ENCODE data around the gene PCDH12.

The PCDH12 gene

DNA sequence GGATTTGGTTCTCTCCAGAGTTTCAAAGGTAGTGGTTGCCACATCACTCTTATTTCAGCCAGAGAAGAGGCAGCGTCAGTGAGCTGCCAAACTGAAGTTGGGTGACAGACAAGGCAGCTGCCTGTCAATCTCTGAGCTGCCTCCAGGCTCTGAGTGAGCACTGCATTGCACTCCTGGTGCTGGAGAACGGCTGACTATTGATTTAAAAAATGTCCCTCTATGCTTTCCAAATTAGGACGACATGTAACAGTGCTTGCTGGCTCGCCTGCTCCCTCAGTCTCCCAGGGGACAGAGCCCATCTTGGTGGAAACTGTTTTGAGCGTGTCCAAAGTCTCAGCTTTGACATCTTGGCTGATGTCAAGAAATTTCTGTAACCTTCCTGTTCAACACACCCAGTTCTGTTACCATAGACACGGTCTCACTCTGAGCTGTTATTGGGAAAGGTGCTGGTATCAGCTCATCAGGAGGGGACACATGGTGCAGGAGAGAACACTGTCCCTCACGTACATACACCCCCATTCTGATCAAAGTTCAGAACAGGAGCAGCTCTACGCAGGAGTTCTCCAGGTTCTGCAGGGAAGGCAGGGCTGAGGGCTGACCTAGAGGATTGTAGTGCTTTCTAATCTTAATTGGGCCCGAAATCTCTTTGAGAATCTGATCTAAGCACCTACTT lies 15.7 kb downstream of the PCDH12 start:
- peaks cover 0 to 9% (median 6%) of the 10 kb centered on the region in 5 donors for H3K27me3 ChIP-seq (ENCODE audit: control insufficient read depth in 5 of 5, insufficient read depth in 4 of 5, low read length in 5 of 5)
- no peaks in the 10 kb centered on the region for H3K9me3 ChIP-seq (ENCODE audit: control insufficient read depth in 5 of 5, low read length in 5 of 5)
- H3K4me1 ChIP-seq (ENCODE audit: control insufficient read depth in 5 of 5, insufficient read depth in 5 of 5, low read length in 5 of 5): peaks cover 15 to 49% (median 39%) of the 10 kb centered on the region in 5 donors
- H3K36me3 ChIP-seq (ENCODE audit: control insufficient read depth in 5 of 5, insufficient read depth in 5 of 5, low read length in 5 of 5): peaks cover 6 to 42% (median 31%) of the 10 kb centered on the region in 5 donors
- H3K4me3 ChIP-seq (ENCODE audit: low read depth in 1 of 5, low read length in 5 of 5): no peak overlapping the region
- H3K9ac ChIP-seq (ENCODE audit: low read length in 5 of 5): peak overlapping the region in 1 of 5 donors; percentile 13
- peak overlapping the region; percentile 57 for H3K27ac ChIP-seq (ENCODE audit: low read depth, low read length)

DNA sequence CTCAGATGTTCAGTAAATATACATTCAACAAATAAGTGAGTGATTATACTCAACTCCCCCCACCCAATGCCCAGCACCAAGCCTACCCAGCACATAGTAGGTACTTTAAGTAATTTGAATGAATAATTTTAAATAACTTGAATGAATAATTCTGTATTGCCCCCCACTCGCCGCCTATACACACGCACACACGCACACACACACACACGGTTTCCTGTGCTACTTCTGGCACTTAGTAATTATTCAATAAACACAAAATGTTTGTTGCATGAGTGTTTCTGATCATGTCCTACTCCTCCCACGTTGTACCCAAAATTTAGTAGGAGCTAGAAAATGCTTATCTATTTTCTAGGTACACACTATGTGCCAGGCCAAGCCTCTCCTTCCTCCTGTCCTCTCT lies 16.2 kb downstream of the PCDH12 start:
- H3K4me3 ChIP-seq (ENCODE audit: low read depth in 1 of 5, low read length in 5 of 5): no peak overlapping the region
- peaks cover 0 to 9% (median 4%) of the 10 kb centered on the region in 5 donors for H3K27me3 ChIP-seq (ENCODE audit: control insufficient read depth in 5 of 5, insufficient read depth in 4 of 5, low read length in 5 of 5)
- H3K4me1 ChIP-seq (ENCODE audit: control insufficient read depth in 5 of 5, insufficient read depth in 5 of 5, low read length in 5 of 5): peaks cover 12 to 45% (median 38%) of the 10 kb centered on the region in 5 donors
- H3K36me3 ChIP-seq (ENCODE audit: control insufficient read depth in 5 of 5, insufficient read depth in 5 of 5, low read length in 5 of 5): peaks cover 6 to 46% (median 36%) of the 10 kb centered on the region in 5 donors
- peak overlapping the region; percentile 57 for H3K27ac ChIP-seq (ENCODE audit: low read depth, low read length)
- no peaks in the 10 kb centered on the region for H3K9me3 ChIP-seq (ENCODE audit: control insufficient read depth in 5 of 5, low read length in 5 of 5)
- H3K9ac ChIP-seq (ENCODE audit: low read length in 5 of 5): peak overlapping the region in 1 of 5 donors; percentile 13

DNA sequence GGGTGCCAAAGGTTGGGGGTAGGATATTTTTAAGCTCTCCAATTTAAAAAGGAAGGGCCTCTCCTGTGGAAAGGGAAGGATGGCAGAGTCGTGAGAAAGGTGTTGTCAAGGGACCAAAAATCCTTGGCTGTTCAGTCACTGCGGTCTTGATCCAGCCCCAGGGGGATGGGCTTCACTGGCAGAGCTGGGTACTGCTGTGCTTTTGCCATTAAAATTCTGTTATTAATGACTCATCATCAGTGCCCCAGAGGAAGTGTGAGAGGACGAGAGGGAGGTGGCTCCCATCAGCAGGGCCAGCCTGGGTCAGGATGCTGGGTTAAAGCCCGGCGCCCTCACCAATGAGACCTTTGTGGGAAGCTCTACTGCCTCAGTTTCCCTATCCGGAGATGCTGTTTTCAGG lies 16.7 kb downstream of the PCDH12 start:
- peaks cover 12 to 42% (median 34%) of the 10 kb centered on the region in 5 donors for H3K4me1 ChIP-seq (ENCODE audit: control insufficient read depth in 5 of 5, insufficient read depth in 5 of 5, low read length in 5 of 5)
- no peak overlapping the region for H3K4me3 ChIP-seq (ENCODE audit: low read depth in 1 of 5, low read length in 5 of 5)
- peak overlapping the region; percentile 46 for H3K27ac ChIP-seq (ENCODE audit: low read depth, low read length)
- H3K27me3 ChIP-seq (ENCODE audit: control insufficient read depth in 5 of 5, insufficient read depth in 4 of 5, low read length in 5 of 5): peaks cover 0 to 7% (median 2%) of the 10 kb centered on the region in 5 donors
- no peaks in the 10 kb centered on the region for H3K9me3 ChIP-seq (ENCODE audit: control insufficient read depth in 5 of 5, low read length in 5 of 5)
- H3K36me3 ChIP-seq (ENCODE audit: control insufficient read depth in 5 of 5, insufficient read depth in 5 of 5, low read length in 5 of 5): peaks cover 6 to 50% (median 40%) of the 10 kb centered on the region in 5 donors
- H3K9ac ChIP-seq (ENCODE audit: low read length in 5 of 5): no peak overlapping the region

DNA sequence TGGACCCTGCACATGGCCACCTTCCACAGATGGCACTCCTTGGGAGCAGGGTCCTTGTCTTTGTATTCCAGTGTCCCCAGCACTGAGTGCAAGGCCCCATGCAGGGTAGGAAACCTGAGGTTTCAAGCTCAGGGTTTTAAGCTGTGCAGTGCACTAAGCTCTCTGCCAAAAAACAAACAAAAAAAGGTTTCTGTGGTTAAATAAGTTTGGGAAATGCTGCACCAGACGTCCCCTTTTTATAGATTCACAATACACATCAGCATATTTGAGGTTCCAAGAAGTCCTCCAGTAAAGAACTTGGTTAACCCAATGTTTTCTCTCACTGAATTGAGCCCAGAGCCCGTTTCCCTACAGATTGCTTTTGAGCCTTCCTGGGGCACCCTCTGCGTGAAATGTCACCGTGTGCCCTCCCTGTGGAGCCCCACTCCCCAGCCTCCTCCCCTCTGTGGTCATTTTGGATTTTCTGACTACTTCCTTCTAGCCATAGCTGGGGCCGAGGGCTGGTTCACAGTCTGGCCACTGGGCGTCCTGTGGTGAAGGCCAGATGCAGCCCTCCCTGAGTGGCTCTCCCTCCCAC lies 17.2 kb downstream of the PCDH12 start:
- no peaks in the 10 kb centered on the region for H3K9me3 ChIP-seq (ENCODE audit: control insufficient read depth in 5 of 5, low read length in 5 of 5)
- peaks cover 6 to 56% (median 45%) of the 10 kb centered on the region in 5 donors for H3K36me3 ChIP-seq (ENCODE audit: control insufficient read depth in 5 of 5, insufficient read depth in 5 of 5, low read length in 5 of 5)
- H3K4me3 ChIP-seq (ENCODE audit: low read depth in 1 of 5, low read length in 5 of 5): no peak overlapping the region
- peak overlapping the region; percentile 46 for H3K27ac ChIP-seq (ENCODE audit: low read depth, low read length)
- peaks cover 8 to 37% (median 32%) of the 10 kb centered on the region in 5 donors for H3K4me1 ChIP-seq (ENCODE audit: control insufficient read depth in 5 of 5, insufficient read depth in 5 of 5, low read length in 5 of 5)
- H3K27me3 ChIP-seq (ENCODE audit: control insufficient read depth in 5 of 5, insufficient read depth in 4 of 5, low read length in 5 of 5): peaks cover 0 to 6% (median 0%) of the 10 kb centered on the region in 5 donors
- H3K9ac ChIP-seq (ENCODE audit: low read length in 5 of 5): no peak overlapping the region

DNA sequence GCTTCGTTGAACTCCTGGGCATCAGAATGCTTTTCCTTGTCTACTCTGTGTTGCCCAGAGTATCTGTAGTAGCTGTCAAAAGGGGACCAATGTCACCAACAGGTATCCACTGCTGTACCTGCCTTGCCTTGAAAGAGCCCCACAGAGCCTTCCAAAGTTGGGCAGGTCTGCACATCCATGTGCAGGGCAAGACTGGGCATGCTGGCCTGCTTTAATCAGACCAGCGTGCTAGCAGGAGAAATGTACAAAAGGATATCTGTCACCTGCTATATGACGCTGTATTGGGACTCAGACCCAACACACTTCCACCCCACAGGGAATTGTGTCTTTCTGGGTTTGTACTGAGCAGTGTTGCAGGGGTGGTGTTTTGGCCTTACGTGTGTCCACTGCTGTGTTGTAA lies 22.5 kb downstream of the PCDH12 start:
- H3K4me3 ChIP-seq (ENCODE audit: low read depth in 1 of 5, low read length in 5 of 5): no peak overlapping the region
- H3K9me3 ChIP-seq (ENCODE audit: control insufficient read depth in 5 of 5, low read length in 5 of 5): no peaks in the 10 kb centered on the region
- H3K27ac ChIP-seq (ENCODE audit: low read depth, low read length): no peak overlapping the region
- peaks cover 21 to 90% (median 82%) of the 10 kb centered on the region in 5 donors for H3K36me3 ChIP-seq (ENCODE audit: control insufficient read depth in 5 of 5, insufficient read depth in 5 of 5, low read length in 5 of 5)
- peaks cover 0 to 5% (median 3%) of the 10 kb centered on the region in 5 donors for H3K4me1 ChIP-seq (ENCODE audit: control insufficient read depth in 5 of 5, insufficient read depth in 5 of 5, low read length in 5 of 5)
- H3K27me3 ChIP-seq (ENCODE audit: control insufficient read depth in 5 of 5, insufficient read depth in 4 of 5, low read length in 5 of 5): no peaks in the 10 kb centered on the region
- H3K9ac ChIP-seq (ENCODE audit: low read length in 5 of 5): no peak overlapping the region

DNA sequence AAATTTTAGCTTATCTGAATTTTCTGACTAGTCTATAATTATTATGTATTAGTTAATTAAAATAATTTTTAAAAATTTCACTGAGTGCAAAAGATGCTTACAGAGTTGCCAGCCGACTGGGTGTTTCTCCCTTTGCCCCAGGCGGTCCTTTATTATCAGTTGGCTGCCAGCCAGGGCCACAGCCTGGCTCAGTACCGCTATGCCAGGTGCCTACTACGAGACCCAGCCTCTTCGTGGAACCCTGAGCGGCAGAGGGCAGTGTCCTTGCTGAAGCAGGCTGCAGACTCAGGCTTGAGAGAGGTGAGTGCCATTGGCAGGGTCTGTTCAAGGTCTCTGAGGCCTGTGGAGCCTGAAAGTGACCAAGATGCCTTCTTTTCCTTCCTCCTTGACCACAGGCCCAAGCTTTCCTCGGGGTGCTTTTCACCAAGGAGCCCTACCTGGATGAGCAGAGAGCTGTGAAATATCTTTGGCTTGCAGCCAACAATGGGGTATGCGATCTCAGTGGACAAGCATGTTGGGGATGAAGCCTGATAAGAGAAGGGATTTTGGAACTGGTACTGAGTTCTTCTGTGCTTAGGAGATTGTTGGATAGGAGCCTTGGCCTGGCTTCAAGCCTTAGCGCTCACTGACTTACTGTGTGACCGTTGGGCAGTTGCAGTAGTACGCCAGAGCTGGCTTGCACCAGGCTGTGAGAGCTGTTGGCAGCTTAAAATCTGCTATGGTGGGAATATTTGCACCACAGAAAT lies 23.7 kb downstream of the PCDH12 start:
- Histone ChIP-seq H3K4me1 (ENCODE audit: control insufficient read depth in 5 of 5, insufficient read depth in 5 of 5, low read length in 5 of 5) (no peaks in the 10 kb centered on the region), H3K27ac (ENCODE audit: low read depth, low read length) (no peak overlapping the region), H3K36me3 (ENCODE audit: control insufficient read depth in 5 of 5, insufficient read depth in 5 of 5, low read length in 5 of 5) (peaks cover 21 to 91% (median 84%) of the 10 kb centered on the region in 5 donors), H3K27me3 (ENCODE audit: control insufficient read depth in 5 of 5, insufficient read depth in 4 of 5, low read length in 5 of 5) (no peaks in the 10 kb centered on the region), H3K9ac (ENCODE audit: low read length in 5 of 5) (no peak overlapping the region), H3K4me3 (ENCODE audit: low read depth in 1 of 5, low read length in 5 of 5) (no peak overlapping the region), H3K9me3 (ENCODE audit: control insufficient read depth in 5 of 5, low read length in 5 of 5) (no peaks in the 10 kb centered on the region)

DNA sequence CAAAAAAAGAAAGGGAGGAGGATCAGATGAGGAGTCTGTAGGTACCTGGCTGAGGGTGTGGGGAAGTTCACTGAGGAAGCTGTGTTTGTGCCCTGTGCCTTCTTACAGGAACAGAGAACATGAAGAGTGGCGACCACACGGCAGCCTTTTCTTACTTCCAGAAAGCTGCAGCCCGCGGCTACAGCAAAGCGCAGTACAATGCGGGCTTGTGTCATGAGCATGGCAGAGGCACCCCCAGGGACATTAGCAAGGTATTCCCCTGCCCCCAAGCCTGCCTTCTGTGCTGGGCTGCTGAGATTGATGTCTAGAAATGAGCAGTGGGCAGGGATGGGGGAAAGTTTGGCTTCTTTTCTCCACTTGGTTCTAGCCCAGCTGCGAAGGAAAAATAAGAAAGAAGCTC lies 24.9 kb downstream of the PCDH12 start:
- peaks cover 0 to 8% (median under 1%) of the 10 kb centered on the region in 5 donors for H3K4me1 ChIP-seq (ENCODE audit: control insufficient read depth in 5 of 5, insufficient read depth in 5 of 5, low read length in 5 of 5)
- peaks cover 24 to 93% (median 84%) of the 10 kb centered on the region in 5 donors for H3K36me3 ChIP-seq (ENCODE audit: control insufficient read depth in 5 of 5, insufficient read depth in 5 of 5, low read length in 5 of 5)
- H3K27me3 ChIP-seq (ENCODE audit: control insufficient read depth in 5 of 5, insufficient read depth in 4 of 5, low read length in 5 of 5): no peaks in the 10 kb centered on the region
- no peaks in the 10 kb centered on the region for H3K9me3 ChIP-seq (ENCODE audit: control insufficient read depth in 5 of 5, low read length in 5 of 5)
- no peak overlapping the region for H3K4me3 ChIP-seq (ENCODE audit: low read depth in 1 of 5, low read length in 5 of 5)
- no peak overlapping the region for H3K27ac ChIP-seq (ENCODE audit: low read depth, low read length)
- H3K9ac ChIP-seq (ENCODE audit: low read length in 5 of 5): no peak overlapping the region

DNA sequence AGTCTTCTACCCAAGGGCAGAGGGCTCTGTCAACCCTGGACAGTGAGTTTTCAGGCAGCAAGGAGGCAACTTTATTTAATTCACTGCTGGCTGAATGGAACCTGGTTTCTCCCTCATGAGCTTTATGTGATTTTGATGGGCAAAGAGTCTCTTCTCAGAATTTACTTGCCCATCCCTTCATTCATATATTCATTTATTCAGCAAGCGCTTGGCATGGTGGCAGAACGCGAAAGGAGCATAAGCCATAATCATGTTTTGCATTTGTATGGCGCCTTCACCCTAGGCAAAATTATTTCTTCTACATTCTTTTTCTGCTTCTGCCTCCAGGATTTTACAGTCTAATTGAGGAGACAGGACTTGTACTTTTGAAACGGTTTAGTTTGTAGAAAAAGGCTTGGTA lies 26.3 kb downstream of the PCDH12 start:
- H3K9ac ChIP-seq (ENCODE audit: low read length in 5 of 5): no peak overlapping the region
- no peaks in the 10 kb centered on the region for H3K27me3 ChIP-seq (ENCODE audit: control insufficient read depth in 5 of 5, insufficient read depth in 4 of 5, low read length in 5 of 5)
- H3K27ac ChIP-seq (ENCODE audit: low read depth, low read length): no peak overlapping the region
- peaks cover 25 to 96% (median 87%) of the 10 kb centered on the region in 5 donors for H3K36me3 ChIP-seq (ENCODE audit: control insufficient read depth in 5 of 5, insufficient read depth in 5 of 5, low read length in 5 of 5)
- peaks cover 0 to 15% (median 3%) of the 10 kb centered on the region in 5 donors for H3K4me1 ChIP-seq (ENCODE audit: control insufficient read depth in 5 of 5, insufficient read depth in 5 of 5, low read length in 5 of 5)
- no peak overlapping the region for H3K4me3 ChIP-seq (ENCODE audit: low read depth in 1 of 5, low read length in 5 of 5)
- H3K9me3 ChIP-seq (ENCODE audit: control insufficient read depth in 5 of 5, low read length in 5 of 5): no peaks in the 10 kb centered on the region

DNA sequence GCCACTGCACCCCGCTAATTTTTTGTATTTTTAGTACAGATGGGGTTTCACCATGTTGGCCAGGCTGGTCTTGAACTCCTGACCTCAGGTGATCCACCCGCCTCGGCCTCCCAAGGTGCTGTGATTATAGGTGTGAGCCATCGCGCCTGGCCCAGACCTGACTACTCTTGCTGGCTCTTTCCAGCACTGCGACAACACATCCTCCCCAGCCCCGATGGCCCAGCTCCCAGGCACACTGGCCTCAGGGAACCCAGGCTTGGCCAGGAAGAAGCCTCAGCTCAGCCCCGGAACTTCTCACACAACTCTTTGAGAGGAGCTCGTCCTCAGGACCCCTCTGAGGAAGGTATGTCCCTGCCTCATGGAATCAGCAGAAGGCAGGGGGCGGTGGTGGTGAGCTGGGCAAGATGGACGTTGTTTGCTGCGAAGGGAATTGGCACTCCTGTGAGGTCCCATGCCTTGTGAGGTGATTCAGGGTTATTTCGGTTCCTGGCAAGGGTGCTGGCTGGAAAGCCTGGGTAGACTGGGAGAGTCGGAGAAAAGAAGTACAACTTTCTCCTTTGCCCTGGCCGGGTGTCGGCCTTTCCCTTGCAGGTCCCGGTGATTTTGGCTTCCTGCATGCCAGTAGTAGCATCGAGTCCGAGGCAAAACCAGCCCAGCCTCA lies 28.5 kb downstream of the PCDH12 start:
- Histone ChIP-seq H3K9me3 (ENCODE audit: control insufficient read depth in 5 of 5, low read length in 5 of 5) (no peaks in the 10 kb centered on the region), H3K27me3 (ENCODE audit: control insufficient read depth in 5 of 5, insufficient read depth in 4 of 5, low read length in 5 of 5) (no peaks in the 10 kb centered on the region), H3K27ac (ENCODE audit: low read depth, low read length) (no peak overlapping the region), H3K4me3 (ENCODE audit: low read depth in 1 of 5, low read length in 5 of 5) (no peak overlapping the region), H3K4me1 (ENCODE audit: control insufficient read depth in 5 of 5, insufficient read depth in 5 of 5, low read length in 5 of 5) (peaks cover 0 to 16% (median 4%) of the 10 kb centered on the region in 5 donors), H3K9ac (ENCODE audit: low read length in 5 of 5) (no peak overlapping the region), H3K36me3 (ENCODE audit: control insufficient read depth in 5 of 5, insufficient read depth in 5 of 5, low read length in 5 of 5) (peaks cover 22 to 88% (median 80%) of the 10 kb centered on the region in 5 donors)

Data from subcutaneous abdominal adipose tissue (tissue), 5 donors.